HG02798 (cell line): ENCODE results near the gene CPA5.

Experiments
- ATAC-seq: cut with Tn5 transposase; IDR thresholded peaks from one replicate; pipeline ENCODE4 v1.9.1; 2021; ENCODE audit warnings: mild to moderate bottlenecking; ENCODE audit not compliant: unreplicated experiment, poor library complexity

CPA5 gene

GRCh38 chr7:130356876-130357611 is 12.4 kb downstream of the CPA5 start:
- ATAC-seq, result no peak

GRCh38 chr7:130358471-130358870 is 13.9 kb downstream of the CPA5 start:
- ATAC-seq, result no peak

DNA sequence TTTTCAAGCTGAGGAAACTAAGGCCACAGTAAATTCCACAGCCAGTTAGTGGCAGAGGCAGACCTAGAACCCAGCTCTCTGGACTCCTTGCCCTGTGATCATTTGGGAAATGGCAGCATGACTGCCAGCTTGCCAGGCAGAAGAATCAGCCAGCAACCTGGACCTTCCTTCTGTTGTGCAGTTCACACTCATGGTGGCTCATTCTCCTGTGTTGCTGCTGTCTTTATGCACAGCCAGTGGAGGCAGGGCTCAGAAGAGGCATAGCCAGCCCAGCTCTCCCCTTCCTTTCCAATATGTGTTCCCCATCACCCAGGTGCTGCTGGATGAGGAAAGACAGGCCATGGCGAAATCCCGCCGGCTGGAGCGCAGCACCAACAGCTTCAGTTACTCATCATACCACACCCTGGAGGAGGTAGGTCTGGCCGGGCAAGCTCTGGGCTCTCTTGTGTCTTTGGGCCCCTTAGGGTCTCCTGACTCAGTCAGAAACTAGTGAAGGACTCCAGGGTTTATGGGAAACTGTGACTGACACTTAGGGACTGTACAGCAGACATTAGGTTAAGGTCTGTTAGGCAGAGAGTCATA is 14.8 kb downstream of the CPA5 start:
- ATAC-seq, result no peak

DNA sequence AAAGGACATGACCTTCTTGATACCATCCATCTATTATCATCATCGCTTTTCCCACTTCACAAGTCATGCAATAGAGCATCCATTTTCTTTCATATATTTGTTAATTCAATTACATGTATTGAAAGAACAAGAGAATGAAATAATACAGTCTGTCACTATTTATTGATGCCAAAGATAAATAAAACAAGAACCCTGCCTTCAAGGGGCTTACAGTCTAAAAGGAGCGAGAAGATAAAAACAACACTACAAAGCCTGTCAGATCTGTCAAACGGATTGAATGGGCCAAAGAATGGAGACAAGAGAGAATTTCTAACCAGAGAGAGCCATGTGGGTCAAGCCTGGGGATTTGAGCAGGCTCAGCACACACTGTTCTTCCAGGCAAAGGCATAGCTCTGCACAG is 15.9 kb downstream of the CPA5 start:
- ATAC-seq, result no peak

DNA sequence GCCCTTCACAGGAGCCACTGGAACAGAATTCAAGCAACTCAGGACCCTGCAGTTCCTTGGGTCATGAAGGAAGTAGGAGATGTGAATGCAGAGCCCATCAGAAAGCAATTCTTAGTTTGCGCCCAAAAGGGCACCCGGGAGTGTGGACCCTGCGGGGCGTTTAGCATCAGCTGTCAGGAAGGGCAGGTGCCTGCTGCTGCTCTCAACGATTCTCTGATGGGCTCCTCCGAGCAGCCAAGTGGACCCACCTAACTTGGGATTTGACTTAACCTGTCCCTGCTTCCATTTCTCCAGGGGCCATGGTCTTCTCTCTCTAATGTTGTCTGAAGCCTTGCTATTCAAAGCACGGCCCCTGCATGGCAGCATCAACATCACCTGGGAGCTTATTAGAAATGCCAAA is 17.1 kb downstream of the CPA5 start:
- no peak for ATAC-seq

DNA sequence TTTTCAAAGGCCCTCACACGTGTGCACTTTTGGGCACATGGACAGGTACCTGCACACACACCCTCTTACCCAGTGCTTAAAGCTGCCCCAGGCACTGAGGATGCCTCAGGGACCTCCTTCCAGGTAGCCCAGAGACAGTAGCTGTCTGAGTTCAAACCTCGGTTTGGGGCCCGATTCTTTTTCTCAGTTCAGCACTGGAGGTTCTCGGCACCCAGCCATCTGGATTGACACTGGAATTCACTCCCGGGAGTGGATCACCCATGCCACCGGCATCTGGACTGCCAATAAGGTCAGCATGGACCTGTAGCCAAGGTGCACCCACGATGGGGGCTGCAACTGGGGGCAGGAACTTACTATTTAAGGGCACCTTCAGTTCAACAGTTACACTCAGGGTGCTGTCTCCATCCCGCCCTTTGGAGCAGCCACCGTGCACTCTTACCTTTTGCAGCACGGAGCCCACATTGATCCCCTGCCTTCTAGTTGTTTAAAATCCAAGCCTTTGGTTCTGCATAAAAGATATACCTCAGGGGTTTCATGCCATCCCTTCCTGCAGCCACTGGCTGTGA is 17.7 kb downstream of the CPA5 start:
- no peak for ATAC-seq

GRCh38 chr7:130363026-130363847 is 18.6 kb downstream of the CPA5 start:
- peak; percentile 57 for ATAC-seq

DNA sequence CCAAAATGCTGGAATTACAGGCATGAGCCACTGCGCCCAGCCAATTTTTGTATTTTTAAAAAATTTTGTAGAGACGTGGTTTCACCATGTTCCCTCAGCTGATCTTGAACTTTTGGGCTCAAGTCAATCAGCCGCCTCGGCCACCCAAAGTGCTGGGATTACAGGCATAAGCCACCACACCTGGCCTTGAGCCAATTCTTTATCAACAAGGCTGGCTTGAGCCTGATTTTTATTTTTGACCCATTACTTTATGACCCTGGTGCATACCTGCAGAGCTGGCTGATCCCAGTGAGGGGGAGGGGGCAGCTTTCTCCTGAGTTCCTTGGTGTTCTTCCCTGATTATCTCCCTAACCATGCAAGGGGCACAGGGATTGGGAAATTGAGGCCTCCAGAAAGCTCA is 19.8 kb downstream of the CPA5 start:
- no peak for ATAC-seq

DNA sequence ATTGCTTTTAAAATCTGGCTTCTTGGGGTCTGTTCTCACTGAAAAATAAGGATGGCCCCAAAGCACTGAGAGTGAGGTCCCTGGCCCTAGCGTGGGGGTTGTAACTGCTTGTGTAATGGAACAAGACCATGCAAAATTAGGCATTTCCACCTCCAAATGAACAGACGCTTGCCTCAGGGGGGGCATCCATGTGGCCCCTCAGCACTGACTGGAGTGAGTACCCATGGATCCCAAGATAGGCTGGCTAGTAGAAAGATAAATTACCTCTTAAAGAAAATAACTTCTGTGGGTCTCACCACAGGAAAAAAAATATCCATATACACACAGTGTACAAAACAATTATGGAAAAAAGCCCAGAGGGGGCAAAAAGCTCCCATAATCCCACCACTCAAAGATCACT is 20.5 kb downstream of the CPA5 start:
- ATAC-seq, result no peak

DNA sequence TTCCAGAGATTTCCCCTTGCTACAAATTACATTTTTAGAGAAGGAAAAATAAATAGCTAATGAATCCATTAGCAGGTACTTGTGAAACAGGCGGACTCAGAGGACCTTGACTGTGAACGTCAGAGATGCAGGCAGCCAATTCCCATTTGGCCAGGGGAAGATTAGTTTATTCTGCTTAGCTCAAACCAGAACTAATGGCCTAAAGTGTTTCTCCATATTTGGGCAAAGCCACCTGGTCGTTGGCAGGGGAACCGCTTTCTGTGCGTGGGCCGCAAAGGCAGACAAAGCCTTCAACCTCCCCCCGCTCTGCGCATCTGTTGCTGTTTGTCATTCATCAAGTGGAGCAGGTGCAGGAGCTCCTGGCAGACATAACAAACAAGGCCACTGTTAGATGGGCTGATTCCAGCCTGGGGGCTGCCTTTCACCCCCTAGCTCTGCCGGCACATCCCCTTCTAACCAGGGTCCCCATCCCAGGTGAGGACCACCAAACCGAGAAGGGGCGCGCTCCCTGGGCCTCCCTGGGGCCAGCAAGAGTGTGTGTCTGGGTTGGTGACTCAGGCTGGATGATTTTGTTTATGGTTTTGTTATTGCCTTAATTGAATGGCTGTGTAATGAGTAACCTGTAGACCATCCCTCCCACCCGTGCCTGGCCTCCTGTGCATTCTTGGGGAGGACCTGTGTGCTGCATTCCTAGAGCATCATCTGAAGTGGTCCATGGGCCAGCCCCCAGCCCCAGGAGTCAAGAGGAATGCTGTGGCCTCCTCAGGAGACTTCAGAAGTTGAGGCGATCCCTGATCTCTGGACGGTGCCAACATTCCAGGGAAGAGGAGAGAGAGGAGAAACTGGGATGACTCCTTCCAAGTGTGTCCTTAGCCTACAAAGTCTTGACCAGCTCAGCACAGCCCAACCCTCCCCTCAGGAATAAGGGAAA is 21.2 kb downstream of the CPA5 start:
- ATAC-seq, result peak; percentile 73

DNA sequence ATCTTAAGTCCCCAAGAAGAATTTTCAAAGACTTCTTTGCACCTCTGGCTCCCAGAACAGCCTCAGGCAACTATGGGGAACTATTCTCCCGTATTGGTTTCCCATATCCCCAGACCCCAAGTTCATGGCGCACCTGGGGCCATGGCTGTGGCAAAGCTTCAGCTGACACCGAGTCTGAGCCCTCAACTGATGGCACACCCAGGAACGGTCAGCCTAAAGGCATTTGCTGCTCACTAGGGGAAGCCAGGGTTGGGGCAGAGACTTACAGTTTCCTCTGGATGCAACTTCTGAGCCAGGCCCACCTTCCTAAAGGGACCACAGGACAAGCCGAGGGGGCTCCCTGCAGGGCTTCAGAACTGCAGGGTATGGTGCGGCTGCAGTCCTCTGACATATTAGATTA is 21.9 kb downstream of the CPA5 start:
- no peak for ATAC-seq

GRCh38 chr7:130367088-130367755 is 22.6 kb downstream of the CPA5 start:
- ATAC-seq, result no peak

- no peak for ATAC-seq
Measured at GRCh38 chr7:130367836-130368746, 23.5 kb downstream of the CPA5 start.

- no peak for ATAC-seq
Measured at GRCh38 chr7:130369110-130369711, 24.6 kb downstream of the CPA5 start.

- no peak for ATAC-seq
Measured at GRCh38 chr7:130369831-130370550, 25.4 kb downstream of the CPA5 start.

GRCh38 chr7:130371046-130371445 is 26.4 kb downstream of the CPA5 start:
- no peak for ATAC-seq

DNA sequence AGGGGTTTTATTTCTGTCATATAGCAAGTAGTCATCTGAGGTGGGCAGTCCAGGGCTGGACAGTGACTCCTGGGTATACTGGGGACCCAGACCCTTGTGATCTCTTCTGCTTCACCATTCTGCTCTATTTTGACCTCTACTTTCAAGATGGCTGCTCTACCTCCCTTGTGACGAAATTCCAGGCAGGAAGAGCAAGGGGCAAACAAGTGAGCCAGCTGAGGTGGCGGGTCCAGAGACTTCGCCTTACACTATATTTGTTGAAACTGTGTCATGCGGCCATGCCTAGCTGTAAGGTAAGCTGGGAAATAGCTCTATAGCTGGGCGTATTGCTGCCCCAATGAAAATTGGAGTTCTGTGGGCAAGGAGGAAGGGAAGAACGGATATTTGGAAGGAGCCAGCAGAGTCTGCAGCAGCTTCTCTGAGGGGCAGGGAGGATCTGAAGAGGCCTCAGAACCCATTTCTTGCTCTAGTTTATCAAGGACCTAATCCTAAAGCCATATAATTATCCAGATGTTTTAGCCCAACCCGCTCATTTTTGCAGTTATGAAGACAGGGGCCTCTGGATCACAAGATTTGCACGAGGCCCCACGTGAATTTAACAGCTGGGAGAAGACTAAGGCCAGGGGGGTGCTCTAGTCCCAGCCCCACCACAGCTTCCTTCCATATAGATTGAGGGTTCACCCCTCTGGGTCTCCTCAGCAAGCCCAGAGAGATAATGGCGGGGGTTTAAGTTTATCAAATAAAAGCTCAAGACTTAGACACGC is 28.0 kb downstream of the CPA5 start:
- no peak for ATAC-seq
